ENCODE results near the gene PDCD10. TPM values are rescaled to one million over a fixed set of nuclear protein-coding genes. Genes with fewer than 3 reads are reported as not detected.

The PDCD10 gene
- total RNA-seq, 2 donors from 2014 or later: 60.3 to 75.5 TPM

GRCh38 chr3:167739190-167739810, 4.6 kb upstream of the PDCD10 start:
- H3K27ac Mint-ChIP-seq: no peak overlapping the region

GRCh38 chr3:167738037-167738436, 3.3 kb upstream of the PDCD10 start:
- no peaks in the 10 kb centered on the region for H3K36me3 Mint-ChIP-seq
- H3K9me3 Mint-ChIP-seq: no peaks in the 10 kb centered on the region
- no peak for DNase-seq (ENCODE audit: low spot score in 2 of 2)
- no peak overlapping the region for H3K27ac Mint-ChIP-seq
- no peak for ATAC-seq

More at GRCh38 chr3:167739190-167739810, 4.6 kb upstream of the PDCD10 start:
- ATAC-seq (no peak), DNase-seq (ENCODE audit: low spot score in 2 of 2) (no peak)
- no peaks in the 10 kb centered on the region for H3K9me3 Mint-ChIP-seq
- H3K36me3 Mint-ChIP-seq: no peaks in the 10 kb centered on the region

- H3K27ac Mint-ChIP-seq: no peak overlapping the region
- H3K36me3 Mint-ChIP-seq: peaks cover 0 to 8% of the 10 kb centered on the region in 2 donors
- DNase-seq (ENCODE audit: low spot score in 2 of 2): no peak
- H3K9me3 Mint-ChIP-seq: no peaks in the 10 kb centered on the region
- no peak for ATAC-seq
Measured at GRCh38 chr3:167736997-167737396, 2.3 kb upstream of the PDCD10 start.

GRCh38 chr3:167736264-167736787, 1.6 kb upstream of the PDCD10 start:
- ATAC-seq (no peak), DNase-seq (ENCODE audit: low spot score in 2 of 2) (no peak)
- no peaks in the 10 kb centered on the region for H3K9me3 Mint-ChIP-seq
- H3K36me3 Mint-ChIP-seq: peaks cover 0 to 14% of the 10 kb centered on the region in 2 donors
- H3K27ac Mint-ChIP-seq: no peak overlapping the region

GRCh38 chr3:167735233-167736138, 794 bp upstream of the PDCD10 start, which contains the start of gene SERPINI1:
Gene SERPINI1, plus strand, starts transcription at chr3:167735721. Its CDS starts 53,408 bp downstream, at chr3:167789129.
- DNase-seq (ENCODE audit: low spot score in 2 of 2): peak; percentile 71 to 84
- H3K36me3 Mint-ChIP-seq: peaks cover 0 to 14% of the 10 kb centered on the region in 2 donors
- H3K27ac Mint-ChIP-seq: no peak within 1 kb of the TSS
- no peaks in the 10 kb centered on the region for H3K9me3 Mint-ChIP-seq
- peak; percentile 63 to 64 for ATAC-seq

- Mint-ChIP-seq H3K27ac (no peak overlapping the region), H3K36me3 (peaks cover 0 to 14% of the 10 kb centered on the region in 2 donors), H3K9me3 (no peaks in the 10 kb centered on the region)
- DNase-seq (ENCODE audit: low spot score in 2 of 2): peak in 1 of 2 donors; percentile 19
- no peak for ATAC-seq
Measured at GRCh38 chr3:167733961-167734497, 663 bp downstream of the PDCD10 start.

- no peak overlapping the region for H3K27ac Mint-ChIP-seq
- no peaks in the 10 kb centered on the region for H3K9me3 Mint-ChIP-seq
- peaks cover 0 to 14% of the 10 kb centered on the region in 2 donors for H3K36me3 Mint-ChIP-seq
- DNase-seq (ENCODE audit: low spot score in 2 of 2) (no peak), ATAC-seq (no peak)
Measured at GRCh38 chr3:167732313-167733065, 2.2 kb downstream of the PDCD10 start.

GRCh38 chr3:167731393-167731792, 3.3 kb downstream of the PDCD10 start:
- DNase-seq (ENCODE audit: low spot score in 2 of 2) (no peak), ATAC-seq (no peak)
- H3K27ac Mint-ChIP-seq: no peak overlapping the region
- H3K9me3 Mint-ChIP-seq: no peaks in the 10 kb centered on the region
- peaks cover 0 to 14% of the 10 kb centered on the region in 2 donors for H3K36me3 Mint-ChIP-seq

- H3K9me3 Mint-ChIP-seq: no peaks in the 10 kb centered on the region
- H3K27ac Mint-ChIP-seq: no peak overlapping the region
- ATAC-seq (no peak), DNase-seq (ENCODE audit: low spot score in 2 of 2) (no peak)
- H3K36me3 Mint-ChIP-seq: peaks cover 0 to 14% of the 10 kb centered on the region in 2 donors
Measured at GRCh38 chr3:167729591-167729990, 5.1 kb downstream of the PDCD10 start.

- Mint-ChIP-seq H3K27ac (no peak overlapping the region), H3K9me3 (no peaks in the 10 kb centered on the region), H3K36me3 (peaks cover 0 to 14% of the 10 kb centered on the region in 2 donors)
- DNase-seq (ENCODE audit: low spot score in 2 of 2) (no peak), ATAC-seq (no peak)
Measured at GRCh38 chr3:167728632-167729323, 5.9 kb downstream of the PDCD10 start.

GRCh38 chr3:167728176-167728575, 6.5 kb downstream of the PDCD10 start:
- H3K9me3 Mint-ChIP-seq: no peaks in the 10 kb centered on the region
- no peak for DNase-seq (ENCODE audit: low spot score in 2 of 2)
- peaks cover 0 to 14% of the 10 kb centered on the region in 2 donors for H3K36me3 Mint-ChIP-seq
- ATAC-seq: no peak
- H3K27ac Mint-ChIP-seq: no peak overlapping the region

- Mint-ChIP-seq H3K9me3 (peaks cover 0 to 7% of the 10 kb centered on the region in 2 donors), H3K36me3 (peaks cover 15 to 25% of the 10 kb centered on the region in 2 donors), H3K27ac (no peak overlapping the region)
- DNase-seq (ENCODE audit: low spot score in 2 of 2) (no peak), ATAC-seq (no peak)
Measured at GRCh38 chr3:167723872-167724271, 10.8 kb downstream of the PDCD10 start.

- peaks cover 23 to 33% of the 10 kb centered on the region in 2 donors for H3K36me3 Mint-ChIP-seq
- DNase-seq (ENCODE audit: low spot score in 2 of 2) (no peak), ATAC-seq (no peak)
- no peak overlapping the region for H3K27ac Mint-ChIP-seq
- peaks cover 0 to 7% of the 10 kb centered on the region in 2 donors for H3K9me3 Mint-ChIP-seq
Measured at GRCh38 chr3:167723025-167723512, 11.6 kb downstream of the PDCD10 start.

GRCh38 chr3:167718582-167718981, 16.1 kb downstream of the PDCD10 start:
- no peak for ATAC-seq
- Mint-ChIP-seq H3K27ac (no peak overlapping the region), H3K9me3 (peaks cover 0 to 7% of the 10 kb centered on the region in 2 donors), H3K36me3 (peaks cover 38 to 70% of the 10 kb centered on the region in 2 donors)
- DNase-seq (ENCODE audit: low spot score in 2 of 2): no peak

- DNase-seq (ENCODE audit: low spot score in 2 of 2) (no peak), ATAC-seq (no peak)
- Mint-ChIP-seq H3K27ac (no peak overlapping the region), H3K9me3 (peaks cover 0 to 18% of the 10 kb centered on the region in 2 donors), H3K36me3 (peaks cover 38 to 86% of the 10 kb centered on the region in 2 donors)
Measured at GRCh38 chr3:167716920-167717319, 17.8 kb downstream of the PDCD10 start.
